Erythroblast (primary cell): Measurements from ENCODE around the gene ZNF791.
A peak's percentile ranks its signal among the peaks of the same experiment; 100 is the strongest.
"Not testable (repeated sequence)": the region's sequence is repeated elsewhere in the genome, so short reads cannot be mapped to it uniquely, and the experiment has no call there.

Experiments used
- DNase-seq, 2 experiments: peaks; one replicate each; lab custom pipeline; 2025; lab: John Stamatoyannopoulos, UW
- GATA1 ChIP-seq: IDR thresholded peaks from 2 replicates; pipeline ENCODE4 v1.6.1; 2011; ENCODE audit warnings: low read depth, mild to moderate bottlenecking, control low read depth, low read length, moderate library complexity
- POLR2A ChIP-seq: IDR thresholded peaks from 2 replicates; pipeline ENCODE4 v1.6.1; 2011; ENCODE audit warnings: mild to moderate bottlenecking, low read length

ZNF791 gene

GRCh38 chr19:12611361-12611699, 610 bp downstream of the ZNF791 start:
- TF ChIP-seq POLR2A (no peak), GATA1 (no peak)
- no peak for DNase-seq

DNA sequence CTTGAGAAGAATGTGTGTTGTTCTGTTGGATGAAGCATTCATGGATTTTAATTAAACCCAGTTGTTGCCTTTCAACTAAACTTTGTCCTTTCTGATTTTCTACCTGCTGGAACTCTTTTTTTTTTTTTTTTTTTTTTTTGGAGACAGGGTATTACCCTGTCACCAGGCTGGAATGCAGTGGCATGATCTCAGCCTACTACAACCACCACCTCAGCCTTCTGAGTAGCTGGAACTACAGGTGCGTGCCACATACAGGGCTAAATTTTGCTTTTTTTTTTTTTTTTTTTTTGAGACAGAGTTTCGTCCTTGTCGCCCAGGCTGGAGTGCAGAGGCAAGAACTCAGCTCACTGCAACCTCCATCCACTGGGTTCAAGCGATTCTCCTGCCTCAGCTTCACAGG, 6.9 kb downstream of the ZNF791 start:
- DNase-seq: no peak
- no peak for TF ChIP-seq POLR2A
- no peak for TF ChIP-seq GATA1

- DNase-seq: not testable (repeated sequence)
These were observed 10.7 kb downstream of the ZNF791 start for GRCh38 chr19:12621253-12622024.

DNA sequence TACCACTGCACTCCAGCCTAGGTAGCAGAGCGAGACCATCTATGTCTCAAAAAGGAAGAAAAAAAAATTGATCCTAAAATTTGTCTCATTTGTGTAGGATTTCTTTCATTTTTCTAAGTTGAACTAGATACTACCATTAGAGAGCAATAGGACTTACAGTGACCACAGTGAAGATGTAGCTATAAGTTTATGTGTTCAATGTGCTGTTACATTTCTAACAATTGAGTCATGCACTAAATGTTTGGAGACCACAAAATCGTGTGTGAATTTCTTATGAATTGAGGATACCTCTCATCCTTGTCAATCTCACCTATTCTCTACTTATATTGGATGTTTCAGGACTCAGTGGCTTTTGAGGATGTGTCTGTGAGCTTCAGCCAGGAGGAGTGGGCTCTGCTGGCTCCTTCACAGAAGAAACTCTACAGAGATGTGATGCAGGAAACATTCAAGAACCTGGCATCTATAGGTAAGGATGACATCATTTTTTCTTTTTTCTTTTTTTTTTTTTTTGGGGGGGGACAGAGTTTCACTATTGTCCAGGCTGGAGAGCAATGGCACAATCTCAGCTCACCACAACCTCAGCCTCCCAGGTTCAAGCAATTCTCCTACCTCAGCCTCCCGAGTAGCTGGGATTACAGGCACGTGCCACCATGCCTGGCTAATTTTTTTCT, 12.8 kb downstream of the ZNF791 start:
- DNase-seq: no peak
- TF ChIP-seq POLR2A: no peak
- no peak for TF ChIP-seq GATA1

DNA sequence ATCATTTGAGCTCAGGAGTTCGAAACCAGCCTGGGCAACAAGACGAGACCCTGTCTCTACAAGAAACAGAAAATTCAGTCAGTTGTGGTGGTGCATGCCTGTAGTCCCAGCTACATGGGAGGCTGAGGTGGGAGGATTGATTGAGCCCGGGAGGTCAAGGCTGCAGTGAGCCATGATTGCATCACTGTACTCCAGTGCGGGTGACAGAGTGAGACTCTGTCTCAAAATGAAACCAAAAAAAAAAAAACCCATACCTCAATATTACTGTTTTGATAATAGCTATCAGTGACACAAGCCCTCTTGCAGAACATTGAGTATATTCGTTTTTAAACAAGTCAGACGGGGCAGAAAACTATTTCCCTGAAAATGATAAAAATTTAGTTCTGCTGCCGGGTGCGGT, 16.2 kb downstream of the ZNF791 start:
- TF ChIP-seq POLR2A: no peak
- TF ChIP-seq GATA1: no peak
- DNase-seq: no peak

DNA sequence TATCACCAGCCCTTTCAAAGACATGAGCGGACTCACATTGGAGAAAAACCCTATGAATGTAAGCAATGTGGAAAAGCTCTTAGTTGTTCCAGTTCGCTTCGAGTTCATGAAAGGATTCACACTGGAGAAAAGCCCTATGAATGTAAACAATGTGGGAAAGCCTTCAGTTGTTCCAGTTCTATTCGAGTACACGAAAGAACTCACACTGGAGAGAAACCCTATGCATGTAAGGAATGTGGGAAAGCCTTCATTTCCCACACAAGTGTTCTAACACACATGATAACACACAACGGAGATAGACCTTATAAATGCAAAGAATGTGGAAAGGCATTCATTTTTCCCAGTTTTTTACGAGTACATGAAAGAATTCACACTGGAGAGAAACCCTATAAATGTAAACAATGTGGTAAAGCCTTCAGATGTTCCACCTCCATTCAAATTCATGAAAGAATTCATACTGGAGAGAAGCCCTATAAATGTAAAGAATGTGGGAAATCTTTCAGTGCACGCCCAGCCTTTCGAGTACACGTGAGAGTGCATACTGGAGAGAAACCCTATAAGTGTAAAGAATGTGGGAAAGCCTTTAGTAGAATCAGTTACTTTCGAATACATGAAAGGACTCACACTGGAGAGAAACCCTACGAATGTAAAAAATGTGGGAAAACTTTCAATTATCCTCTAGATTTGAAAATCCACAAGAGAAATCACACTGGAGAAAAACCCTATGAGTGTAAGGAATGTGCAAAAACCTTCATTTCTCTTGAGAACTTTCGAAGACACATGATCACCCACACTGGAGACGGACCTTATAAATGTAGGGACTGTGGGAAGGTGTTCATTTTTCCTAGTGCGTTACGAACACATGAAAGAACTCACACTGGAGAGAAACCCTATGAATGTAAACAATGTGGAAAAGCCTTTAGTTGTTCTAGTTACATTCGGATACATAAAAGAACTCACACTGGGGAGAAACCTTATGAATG, 17.6 kb downstream of the ZNF791 start:
- TF ChIP-seq GATA1: no peak
- DNase-seq: peak in 1 of 2 experiments; percentile 56

DNA sequence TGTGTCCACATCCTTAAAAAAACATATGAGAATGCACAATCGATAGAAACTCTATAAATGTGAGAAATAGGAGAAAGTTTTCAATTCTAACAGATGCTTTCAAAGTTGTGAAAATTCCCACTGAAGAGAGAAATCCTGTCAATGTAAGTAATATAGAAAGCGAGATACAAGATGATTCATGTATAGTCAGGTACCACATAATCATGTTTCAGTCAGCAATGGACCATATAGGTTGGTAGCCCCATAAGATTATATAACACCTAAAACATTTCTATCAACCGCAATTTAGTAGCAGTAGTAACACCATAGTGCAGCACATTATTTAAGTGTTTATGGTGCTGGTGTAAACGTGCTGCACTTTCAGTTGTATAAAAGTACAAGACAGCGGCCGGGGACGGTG, 18.5 kb downstream of the ZNF791 start:
- TF ChIP-seq POLR2A (no peak), GATA1 (no peak)
- no peak for DNase-seq

DNA sequence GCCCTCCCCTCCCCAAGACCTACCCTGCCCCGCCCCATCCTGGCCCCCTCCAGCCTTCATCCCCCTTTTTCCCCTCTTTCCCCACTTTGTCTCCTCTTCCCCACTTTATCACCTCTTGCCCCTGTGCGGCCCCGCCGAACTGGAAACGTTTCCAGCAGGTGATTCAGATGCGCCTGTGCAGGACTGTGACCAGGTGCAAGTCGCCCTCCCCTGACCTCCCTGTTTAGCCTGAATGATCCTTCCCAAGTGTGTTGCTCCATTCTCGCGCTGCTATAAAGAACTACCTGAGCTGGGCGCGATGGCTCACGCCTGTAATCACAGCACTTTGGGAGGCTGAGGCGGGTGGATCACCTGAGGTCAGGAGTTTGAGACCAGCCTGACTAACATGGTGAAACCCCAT, 25.9 kb downstream of the ZNF791 start:
- DNase-seq: no peak
- TF ChIP-seq GATA1 (no peak), POLR2A (no peak)

DNA sequence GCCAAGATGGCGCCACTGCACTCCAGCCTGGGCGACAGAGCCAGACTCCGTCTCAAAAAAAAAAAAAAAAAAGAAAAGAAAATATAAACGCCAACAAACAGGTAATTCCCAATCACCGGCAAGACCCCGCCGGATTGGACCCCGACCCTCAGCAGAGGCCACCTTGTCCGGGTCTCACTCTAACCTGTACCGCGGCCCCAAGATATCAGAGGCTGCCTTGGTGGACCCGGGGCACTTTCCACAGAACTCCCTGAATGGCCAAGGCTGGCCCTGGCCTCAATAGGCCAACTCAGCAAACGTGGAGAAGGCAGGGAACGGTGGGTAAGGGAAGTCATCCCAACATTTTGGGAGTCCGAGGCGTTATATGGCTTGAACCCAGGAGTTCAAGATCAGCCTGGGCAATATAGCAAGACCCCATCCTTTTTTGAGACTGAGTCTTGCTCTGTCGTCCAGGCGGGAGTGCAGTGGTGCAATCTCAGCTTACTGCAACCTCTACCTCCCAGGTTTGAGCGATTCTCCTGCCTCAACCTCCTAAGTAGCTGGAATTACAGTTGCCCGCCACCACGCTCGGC, 28.0 kb downstream of the ZNF791 start:
- DNase-seq: no peak
- TF ChIP-seq POLR2A (no peak), GATA1 (no peak)

- TF ChIP-seq POLR2A (no peak), GATA1 (no peak)
- DNase-seq: peak; percentile 85 to 87
These were observed 29.3 kb downstream of the ZNF791 start for GRCh38 chr19:12639901-12640613.

- TF ChIP-seq POLR2A (no peak), GATA1 (no peak)
- no peak for DNase-seq
These were observed 30.7 kb downstream of the ZNF791 start for GRCh38 chr19:12641456-12641855.

GRCh38 chr19:12642506-12642905, 31.8 kb downstream of the ZNF791 start:
- TF ChIP-seq GATA1: no peak
- TF ChIP-seq POLR2A: no peak
- DNase-seq: no peak

DNA sequence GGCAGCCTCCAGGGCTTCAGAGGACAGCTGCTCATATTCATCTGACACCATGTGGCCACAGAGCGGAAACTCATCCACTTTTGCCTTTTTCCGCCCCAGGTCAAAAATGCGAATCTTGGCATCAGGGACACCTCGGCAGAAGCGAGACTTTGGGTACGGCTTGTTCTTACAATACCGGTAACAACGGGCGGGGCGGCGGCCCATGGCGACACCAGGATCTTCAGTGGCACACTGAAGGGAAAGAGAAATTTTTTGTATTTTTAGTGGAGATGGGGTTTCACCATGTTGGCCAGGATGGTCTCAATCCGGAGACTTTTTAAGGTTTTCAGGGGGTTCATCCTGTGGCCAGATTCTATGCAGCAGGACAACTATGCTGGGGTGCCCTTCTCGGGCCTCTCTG, 33.0 kb downstream of the ZNF791 start:
- not testable (repeated sequence) for DNase-seq

DNA sequence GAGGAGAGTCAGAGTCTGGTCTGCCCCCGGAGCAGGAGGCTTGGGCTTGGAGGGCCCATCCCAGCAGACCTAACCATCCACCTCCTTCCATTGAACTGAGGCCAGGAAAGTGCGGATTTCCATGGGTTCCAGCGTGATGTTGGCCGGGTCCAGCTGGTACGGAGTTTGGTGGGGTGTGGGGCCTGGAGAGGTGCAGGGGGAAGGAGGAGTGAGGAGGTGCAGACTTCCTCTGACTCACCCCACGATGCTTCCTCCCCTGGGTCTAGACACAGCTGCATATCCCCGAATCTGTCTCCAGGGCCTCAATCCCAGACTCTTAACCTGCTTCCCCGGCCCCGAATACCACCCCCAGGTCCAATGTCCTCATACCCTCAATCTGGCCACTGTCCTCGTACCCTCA, 35.8 kb downstream of the ZNF791 start:
- TF ChIP-seq POLR2A: no peak

More for the DNA sequence above, 35.8 kb downstream of the ZNF791 start:
- no peak for DNase-seq
